Osteocyte (in vitro differentiated cells): ENCODE measurements around the gene NFIB. TPM values are rescaled to one million over a fixed set of nuclear protein-coding genes. Genes with fewer than 3 reads are reported as not detected.

Source experiments
- DNase-seq: peaks from one replicate; pipeline ENCODE4 v3.0.0; 2021; ENCODE audit warnings: mixed read lengths; ENCODE audit not compliant: unreplicated experiment; ENCODE audit errors: extremely low spot score
- H3K27ac Mint-ChIP-seq: one replicate; pipeline ENCODE4 v1.8.0; 2021; ENCODE audit warnings: mild to moderate bottlenecking, mixed read lengths; ENCODE audit not compliant: unreplicated experiment
- H3K27me3 Mint-ChIP-seq: one replicate; pipeline ENCODE4 v1.8.0; 2021; ENCODE audit warnings: mixed read lengths; ENCODE audit not compliant: unreplicated experiment
- H3K36me3 Mint-ChIP-seq: one replicate; pipeline ENCODE4 v1.8.0; 2021; ENCODE audit warnings: mixed read lengths; ENCODE audit not compliant: unreplicated experiment
- H3K4me1 Mint-ChIP-seq: one replicate; pipeline ENCODE4 v1.8.0; 2021; ENCODE audit warnings: mixed read lengths; ENCODE audit not compliant: unreplicated experiment
- H3K4me3 Mint-ChIP-seq: one replicate; pipeline ENCODE4 v1.8.0; 2021; ENCODE audit warnings: mild to moderate bottlenecking, moderate library complexity, mixed read lengths; ENCODE audit not compliant: unreplicated experiment
- H3K9me3 Mint-ChIP-seq: one replicate; pipeline ENCODE4 v1.8.0; 2021; ENCODE audit warnings: mixed read lengths; ENCODE audit not compliant: unreplicated experiment
- CTCF ChIP-seq: fragments of 200-600 bp; sonication (generic); IDR thresholded peaks from 2 replicates; pipeline ENCODE4 v1.5.0; 2021; ENCODE audit warnings: antibody characterized with exemption, mild to moderate bottlenecking, moderate library complexity
- total RNA-seq: library from RNA; stranded (reverse); gene quantifications from 2 replicates; pipeline ENCODE4 v1.2.1, GENCODE V29; 2021

NFIB gene
- total RNA-seq, 1 donor from 2014 or later = 36.1 TPM

GRCh38 chr9:14066831-14067230 is 247.1 kb downstream of the NFIB start:
- no peak for TF ChIP-seq CTCF

GRCh38 chr9:14066032-14066431 is 247.9 kb downstream of the NFIB start:
- Mint-ChIP-seq H3K27me3 (no peaks in the 10 kb centered on the region), H3K4me3 (no peak overlapping the region), H3K36me3 (no peaks in the 10 kb centered on the region), H3K9me3 (no peaks in the 10 kb centered on the region), H3K27ac (no peak overlapping the region), H3K4me1 (no peaks in the 10 kb centered on the region)
- DNase-seq = no peak
- no peak for TF ChIP-seq CTCF

More at GRCh38 chr9:14066831-14067230, 247.1 kb downstream of the NFIB start:
- H3K9me3 Mint-ChIP-seq = no peaks in the 10 kb centered on the region
- no peaks in the 10 kb centered on the region for H3K36me3 Mint-ChIP-seq
- no peak overlapping the region for H3K4me3 Mint-ChIP-seq
- no peaks in the 10 kb centered on the region for H3K4me1 Mint-ChIP-seq
- no peaks in the 10 kb centered on the region for H3K27me3 Mint-ChIP-seq
- H3K27ac Mint-ChIP-seq = no peak overlapping the region
- DNase-seq = no peak

GRCh38 chr9:14064940-14065339 is 249.0 kb downstream of the NFIB start:
- H3K4me1 Mint-ChIP-seq = no peaks in the 10 kb centered on the region
- TF ChIP-seq CTCF = no peak
- no peak for DNase-seq
- no peak overlapping the region for H3K4me3 Mint-ChIP-seq
- H3K27me3 Mint-ChIP-seq = no peaks in the 10 kb centered on the region
- H3K27ac Mint-ChIP-seq = no peak overlapping the region
- no peaks in the 10 kb centered on the region for H3K9me3 Mint-ChIP-seq
- H3K36me3 Mint-ChIP-seq = no peaks in the 10 kb centered on the region

GRCh38 chr9:14063756-14064155 is 250.2 kb downstream of the NFIB start:
- Mint-ChIP-seq H3K36me3 (no peaks in the 10 kb centered on the region), H3K27me3 (no peaks in the 10 kb centered on the region), H3K9me3 (no peaks in the 10 kb centered on the region), H3K4me1 (no peaks in the 10 kb centered on the region), H3K27ac (no peak overlapping the region), H3K4me3 (no peak overlapping the region)
- DNase-seq = no peak
- TF ChIP-seq CTCF = no peak

- no peak overlapping the region for H3K4me3 Mint-ChIP-seq
- DNase-seq = no peak
- H3K27me3 Mint-ChIP-seq = no peaks in the 10 kb centered on the region
- H3K4me1 Mint-ChIP-seq = no peaks in the 10 kb centered on the region
- no peaks in the 10 kb centered on the region for H3K36me3 Mint-ChIP-seq
- TF ChIP-seq CTCF = no peak
- no peak overlapping the region for H3K27ac Mint-ChIP-seq
- no peaks in the 10 kb centered on the region for H3K9me3 Mint-ChIP-seq
Observed at GRCh38 chr9:14062586-14063221, 251.2 kb downstream of the NFIB start.
